ENCODE measurements around the gene WDR76.
"Not testable (repeated sequence)": the region's sequence is repeated elsewhere in the genome, so short reads cannot be mapped to it uniquely, and the experiment has no call there.

Gene WDR76

GRCh38 chr15:43824302-43825246 is 2.2 kb upstream of the WDR76 start, which contains the start of gene MFAP1:
Gene MFAP1 (minus strand): TSS chr15:43824690. CDS start chr15:43824569, 121 bp downstream.
- DNase-seq, result peak; percentile 96

GRCh38 chr15:43825305-43825704 is 1.5 kb upstream of the WDR76 start:
- not testable (repeated sequence) for DNase-seq

- no peak for DNase-seq
These were observed 734 bp upstream of the WDR76 start for GRCh38 chr15:43826029-43826507.

GRCh38 chr15:43828061-43828657 is 1.4 kb downstream of the WDR76 start:
- DNase-seq, result no peak

GRCh38 chr15:43829951-43830540 is 3.2 kb downstream of the WDR76 start:
- not testable (repeated sequence) for DNase-seq

GRCh38 chr15:43830691-43831275 is 4.0 kb downstream of the WDR76 start:
- DNase-seq, result not testable (repeated sequence)

GRCh38 chr15:43831519-43832052 is 4.8 kb downstream of the WDR76 start:
- DNase-seq, result not testable (repeated sequence)

GRCh38 chr15:43832485-43832884 is 5.7 kb downstream of the WDR76 start:
- DNase-seq, result not testable (repeated sequence)

GRCh38 chr15:43845421-43845820 is 18.6 kb downstream of the WDR76 start:
- no peak for DNase-seq

- no peak for DNase-seq
These were observed 24.4 kb downstream of the WDR76 start for GRCh38 chr15:43851251-43851650.

- no peak for DNase-seq
These were observed 25.8 kb downstream of the WDR76 start for GRCh38 chr15:43852607-43853006.

GRCh38 chr15:43854801-43855200 is 28.0 kb downstream of the WDR76 start:
- no peak for DNase-seq

- DNase-seq, result no peak
These were observed 32.7 kb downstream of the WDR76 start for GRCh38 chr15:43859546-43859945.

- not testable (repeated sequence) for DNase-seq
These were observed 39.8 kb downstream of the WDR76 start for GRCh38 chr15:43866636-43867035.

GRCh38 chr15:43867096-43867495 is 40.3 kb downstream of the WDR76 start:
- no peak for DNase-seq

- DNase-seq, result no peak
These were observed 41.6 kb downstream of the WDR76 start for GRCh38 chr15:43868406-43868805.

- no peak for DNase-seq
These were observed 45.0 kb downstream of the WDR76 start for GRCh38 chr15:43871835-43872234.

- peak; percentile 65 for DNase-seq
These were observed 45.7 kb downstream of the WDR76 start for GRCh38 chr15:43872416-43873020.

- DNase-seq, result no peak
These were observed 46.8 kb downstream of the WDR76 start for GRCh38 chr15:43873651-43874050.

GRCh38 chr15:43876872-43877271 is 50.1 kb downstream of the WDR76 start:
- DNase-seq, result no peak

GRCh38 chr15:43877371-43877770 is 50.6 kb downstream of the WDR76 start:
- DNase-seq, result no peak

GRCh38 chr15:43878446-43878845 is 51.6 kb downstream of the WDR76 start:
- no peak for DNase-seq

Data from femur (tissue), 1 donor.